ENCODE data around the gene KCNA2. TPM values are rescaled to one million over a fixed set of nuclear protein-coding genes. Genes with fewer than 3 reads are reported as not detected.

Gene KCNA2
- total RNA-seq, 1 donor from 2014 or later, result not detected

GRCh38 chr1:110602466-110602865, 3.7 kb downstream of the KCNA2 start:
- DNase-seq (ENCODE audit: low read depth), result no peak

GRCh38 chr1:110601332-110601731, 4.8 kb downstream of the KCNA2 start:
- DNase-seq (ENCODE audit: low read depth), result no peak

GRCh38 chr1:110600716-110601115, 5.4 kb downstream of the KCNA2 start:
- no peak for DNase-seq (ENCODE audit: low read depth)

GRCh38 chr1:110597966-110598365, 8.2 kb downstream of the KCNA2 start:
- no peak for DNase-seq (ENCODE audit: low read depth)

- no peak for DNase-seq (ENCODE audit: low read depth)
Observed at GRCh38 chr1:110596312-110596711, 9.8 kb downstream of the KCNA2 start.

- DNase-seq (ENCODE audit: low read depth), result no peak
Observed at GRCh38 chr1:110595353-110595710, 10.8 kb downstream of the KCNA2 start.

GRCh38 chr1:110594456-110595352, 11.5 kb downstream of the KCNA2 start:
- DNase-seq (ENCODE audit: low read depth), result no peak

- DNase-seq (ENCODE audit: low read depth), result no peak
Observed at GRCh38 chr1:110593902-110594301, 12.3 kb downstream of the KCNA2 start.

GRCh38 chr1:110591956-110592355, 14.2 kb downstream of the KCNA2 start:
- DNase-seq (ENCODE audit: low read depth), result no peak

GRCh38 chr1:110588991-110589390, 17.2 kb downstream of the KCNA2 start:
- DNase-seq (ENCODE audit: low read depth), result no peak

GRCh38 chr1:110588486-110588885, 17.7 kb downstream of the KCNA2 start:
- no peak for DNase-seq (ENCODE audit: low read depth)

- no peak for DNase-seq (ENCODE audit: low read depth)
Observed at GRCh38 chr1:110587906-110588305, 18.3 kb downstream of the KCNA2 start.

- no peak for DNase-seq (ENCODE audit: low read depth)
Observed at GRCh38 chr1:110585481-110585880, 20.7 kb downstream of the KCNA2 start.

GRCh38 chr1:110584045-110584444, 22.1 kb downstream of the KCNA2 start:
- DNase-seq (ENCODE audit: low read depth), result no peak

- DNase-seq (ENCODE audit: low read depth), result no peak
Observed at GRCh38 chr1:110583505-110583904, 22.7 kb downstream of the KCNA2 start.

GRCh38 chr1:110582378-110582777, 23.8 kb downstream of the KCNA2 start:
- DNase-seq (ENCODE audit: low read depth), result no peak

- DNase-seq (ENCODE audit: low read depth), result no peak
Observed at GRCh38 chr1:110581682-110582145, 24.4 kb downstream of the KCNA2 start.

GRCh38 chr1:110580244-110580643, 25.9 kb downstream of the KCNA2 start:
- DNase-seq (ENCODE audit: low read depth), result no peak

- no peak for DNase-seq (ENCODE audit: low read depth)
Observed at GRCh38 chr1:110579460-110579859, 26.7 kb downstream of the KCNA2 start.

GRCh38 chr1:110576441-110576840, 29.7 kb downstream of the KCNA2 start:
- no peak for DNase-seq (ENCODE audit: low read depth)

GRCh38 chr1:110573314-110573713, 32.8 kb downstream of the KCNA2 start:
- DNase-seq (ENCODE audit: low read depth), result no peak

GRCh38 chr1:110572751-110573150, 33.4 kb downstream of the KCNA2 start:
- DNase-seq (ENCODE audit: low read depth), result no peak

- DNase-seq (ENCODE audit: low read depth), result no peak
Observed at GRCh38 chr1:110570901-110571300, 35.3 kb downstream of the KCNA2 start.

- DNase-seq (ENCODE audit: low read depth), result no peak
Observed at GRCh38 chr1:110570307-110570706, 35.9 kb downstream of the KCNA2 start.

Measured in renal cortical epithelial cell (primary cell).